GM13976 (cell line): Measurements from ENCODE around the gene KCND3.
"Not testable (repeated sequence)": the region's sequence is repeated elsewhere in the genome, so short reads cannot be mapped to it uniquely, and the experiment has no call there.

ENCODE experiments used
- DNase-seq: peaks from one replicate; pipeline ENCODE4 v3.0.0; 2012; ENCODE audit warnings: low spot score
- in situ Hi-C: fragments of 300-500 bp; cut with MboI; formaldehyde crosslinking; loops from one replicate; pipeline ENCODE4 v1.12.0; 2022; ENCODE audit warnings: low sequenced_read_pairs, mixed read lengths, inconsistent platforms; ENCODE audit not compliant: unreplicated experiment
- TF ChIP-seq, protein P1 (sequence below): IDR thresholded peaks from 2 replicates; pipeline ENCODE4 v1.5.1; 2012; ENCODE audit warnings: borderline replicate concordance, mild to moderate bottlenecking; ENCODE audit not compliant: insufficient read depth; ENCODE audit errors: extremely low read depth, missing control alignments, control extremely low read depth

Gene KCND3

GRCh38 chr1:111805251-111805650 is 184.2 kb downstream of the KCND3 start:
- in situ Hi-C loops: no loop called here
- TF ChIP-seq, protein P1, sequence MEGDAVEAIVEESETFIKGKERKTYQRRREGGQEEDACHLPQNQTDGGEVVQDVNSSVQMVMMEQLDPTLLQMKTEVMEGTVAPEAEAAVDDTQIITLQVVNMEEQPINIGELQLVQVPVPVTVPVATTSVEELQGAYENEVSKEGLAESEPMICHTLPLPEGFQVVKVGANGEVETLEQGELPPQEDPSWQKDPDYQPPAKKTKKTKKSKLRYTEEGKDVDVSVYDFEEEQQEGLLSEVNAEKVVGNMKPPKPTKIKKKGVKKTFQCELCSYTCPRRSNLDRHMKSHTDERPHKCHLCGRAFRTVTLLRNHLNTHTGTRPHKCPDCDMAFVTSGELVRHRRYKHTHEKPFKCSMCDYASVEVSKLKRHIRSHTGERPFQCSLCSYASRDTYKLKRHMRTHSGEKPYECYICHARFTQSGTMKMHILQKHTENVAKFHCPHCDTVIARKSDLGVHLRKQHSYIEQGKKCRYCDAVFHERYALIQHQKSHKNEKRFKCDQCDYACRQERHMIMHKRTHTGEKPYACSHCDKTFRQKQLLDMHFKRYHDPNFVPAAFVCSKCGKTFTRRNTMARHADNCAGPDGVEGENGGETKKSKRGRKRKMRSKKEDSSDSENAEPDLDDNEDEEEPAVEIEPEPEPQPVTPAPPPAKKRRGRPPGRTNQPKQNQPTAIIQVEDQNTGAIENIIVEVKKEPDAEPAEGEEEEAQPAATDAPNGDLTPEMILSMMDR: no peak
- DNase-seq: no peak

DNA sequence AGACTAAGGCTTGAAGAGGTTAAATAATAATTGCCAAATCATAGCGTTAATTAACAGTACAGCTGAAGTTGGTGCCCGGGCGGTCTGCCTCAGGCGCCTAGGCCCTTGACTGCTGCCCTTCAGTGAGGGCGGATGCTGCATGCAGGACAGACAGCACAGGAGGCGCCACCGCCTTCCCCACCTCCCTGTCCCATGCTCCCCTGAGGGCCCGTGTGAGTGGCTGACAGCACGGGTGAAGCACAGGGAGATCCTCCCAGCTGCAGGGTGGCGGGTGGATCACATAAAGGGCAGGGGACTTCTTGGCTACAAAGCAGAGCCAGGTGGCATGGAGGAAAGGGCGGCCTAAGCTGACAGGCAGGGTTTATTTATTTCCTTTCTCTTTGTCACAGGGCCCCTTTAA is 184.7 kb downstream of the KCND3 start:
- TF ChIP-seq, protein P1: no peak
- no peak for DNase-seq
- in situ Hi-C loops: no loop called here

- DNase-seq: no peak
- TF ChIP-seq, protein P1: no peak
- in situ Hi-C loops: no loop called here
Measured at GRCh38 chr1:111803951-111804350, 185.5 kb downstream of the KCND3 start.

- TF ChIP-seq, protein P1: no peak
- in situ Hi-C loops: no loop called here
Measured at GRCh38 chr1:111802984-111803383, 186.5 kb downstream of the KCND3 start.

GRCh38 chr1:111802110-111802509 is 187.4 kb downstream of the KCND3 start:
- TF ChIP-seq, protein P1: no peak
- in situ Hi-C loops: no loop called here
- DNase-seq: no peak

More at GRCh38 chr1:111802984-111803383, 186.5 kb downstream of the KCND3 start:
- DNase-seq: no peak

GRCh38 chr1:111801071-111801850 is 188.2 kb downstream of the KCND3 start:
- TF ChIP-seq, protein P1: no peak
- in situ Hi-C loops: no loop called here
- no peak for DNase-seq

GRCh38 chr1:111799722-111800121 is 189.7 kb downstream of the KCND3 start:
- DNase-seq, in situ Hi-C loops: not testable (repeated sequence)
